Tibial nerve (tissue), 4 donors: ENCODE measurements around the gene ITPKB. TPM values are rescaled to one million over a fixed set of nuclear protein-coding genes. Genes with fewer than 3 reads are reported as not detected.

Experiments
- DNase-seq, 2 donors: peaks; one replicate each; pipeline ENCODE4 v3.0.0-alpha.2; 2019; ENCODE audit warnings: low spot score in 2 of 2
- H3K27ac ChIP-seq, 4 donors: fragments of 200-600 bp; sonication (generic) in 3 of 4; one replicate each; pipeline ENCODE4 v1.5.1; 2017 to 2019; ENCODE audit warnings: mild to moderate bottlenecking in 1 of 4
- H3K27me3 ChIP-seq, 2 donors: fragments of 200-600 bp; sonication (generic) in 1 of 2; one replicate each; pipeline versions ENCODE4 v1.5.1 to v1.6.0; 2017 to 2019
- H3K36me3 ChIP-seq, 3 donors: fragments of 200-600 bp; sonication (generic); one replicate each; pipeline ENCODE4 v1.5.1; 2018 to 2019
- H3K4me1 ChIP-seq, 4 donors: fragments of 200-600 bp; sonication (generic) in 3 of 4; one replicate each; pipeline ENCODE4 v1.5.1; 2017 to 2019
- H3K4me3 ChIP-seq, 4 donors: fragments of 200-600 bp; sonication (generic) in 3 of 4; one replicate each; pipeline ENCODE4 v1.5.1; 2017 to 2019; ENCODE audit warnings: mild to moderate bottlenecking in 1 of 4, moderate library complexity in 1 of 4
- H3K9me3 ChIP-seq, 4 donors: fragments of 200-600 bp; sonication (generic) in 3 of 4; one replicate each; pipeline ENCODE4 v1.5.1; 2017 to 2019
- CTCF ChIP-seq, 5 experiments: fragments of 200-600 bp in 3 of 5; fragments of 450-650 bp in 2 of 5; sonication (generic) in 3 of 5; IDR thresholded peaks; one replicate each; pipeline ENCODE4 v1.5.1; 2016 to 2019; ENCODE audit warnings: antibody characterized with exemption in 5 of 5, mild to moderate bottlenecking in 3 of 5, moderate library complexity in 2 of 5
- EP300 ChIP-seq, 2 donors: sonication (generic); formaldehyde crosslinking; IDR thresholded peaks; one replicate each; pipeline ENCODE4 v1.6.1; 2017; ENCODE audit warnings: antibody characterized with exemption in 2 of 2, mild to moderate bottlenecking in 1 of 2
- POLR2A ChIP-seq, 2 donors: fragments of 450-650 bp; IDR thresholded peaks; one replicate each; pipeline ENCODE4 v1.6.1; 2017; ENCODE audit warnings: antibody characterized with exemption in 2 of 2, mild to moderate bottlenecking in 2 of 2, moderate library complexity in 2 of 2
- WGBS, 2 donors: methylation state at CpG; one replicate each; pipeline ENCODE4 v1.1.5; 2018; 5-methylcytosine and 5-hydroxymethylcytosine counted together
- total RNA-seq, 4 donors: library from RNA; depleted of rRNA; stranded (reverse); fragments of >200 nt; gene quantifications; one replicate each; pipeline ENCODE4 v1.1.0, GENCODE V29; 2016

Gene ITPKB
- total RNA-seq, 4 donors from 2014 or later: 49.2 to 82.0 (median 52.7) TPM

- TF ChIP-seq EP300 (IDR thresholded peaks at IDR 0.05) (no peak), CTCF (IDR thresholded peaks at IDR 0.05) (no peak), POLR2A (IDR thresholded peaks at IDR 0.05) (no peak)
- Histone ChIP-seq H3K27ac (peak overlapping the region in 1 of 4 donors; percentile 67), H3K4me1 (peaks cover 0 to 89% (median 49%) of the 10 kb centered on the region in 4 donors)
Observed at GRCh38 chr1:226685196-226685820, 53.8 kb downstream of the ITPKB start.

GRCh38 chr1:226684026-226684425, 55.1 kb downstream of the ITPKB start:
- H3K27ac ChIP-seq: peak overlapping the region in 1 of 4 donors; percentile 98
- H3K27me3 ChIP-seq: no peaks in the 10 kb centered on the region
- no peaks in the 10 kb centered on the region for H3K9me3 ChIP-seq
- DNase-seq: no peak
- peaks cover 0 to 94% (median 52%) of the 10 kb centered on the region in 4 donors for H3K4me1 ChIP-seq
- WGBS, 2 donors: 82 to 86% methylated on average over 7 of the region's 7 CpGs
- TF ChIP-seq CTCF (IDR thresholded peaks at IDR 0.05) (no peak), POLR2A (IDR thresholded peaks at IDR 0.05) (no peak), EP300 (IDR thresholded peaks at IDR 0.05) (no peak)
- H3K36me3 ChIP-seq: no peaks in the 10 kb centered on the region
- no peak overlapping the region for H3K4me3 ChIP-seq

More at GRCh38 chr1:226685196-226685820, 53.8 kb downstream of the ITPKB start:
- Histone ChIP-seq H3K27me3 (no peaks in the 10 kb centered on the region), H3K36me3 (no peaks in the 10 kb centered on the region), H3K4me3 (no peak overlapping the region), H3K9me3 (no peaks in the 10 kb centered on the region)
- 83 to 85% methylated on average over 11 of the region's 11 CpGs for WGBS, 2 donors
- no peak for DNase-seq

GRCh38 chr1:226682871-226683814, 55.9 kb downstream of the ITPKB start:
- peak overlapping the region in 3 of 4 donors; percentile 0 to 98 (median 30) for H3K27ac ChIP-seq
- WGBS, 2 donors: 87 to 92% methylated on average over 9 of the region's 9 CpGs
- H3K36me3 ChIP-seq: no peaks in the 10 kb centered on the region
- TF ChIP-seq EP300 (IDR thresholded peaks at IDR 0.05): no peak
- TF ChIP-seq POLR2A (IDR thresholded peaks at IDR 0.05): no peak
- no peak for TF ChIP-seq CTCF (IDR thresholded peaks at IDR 0.05)
- peaks cover 0 to 94% (median 52%) of the 10 kb centered on the region in 4 donors for H3K4me1 ChIP-seq
- H3K27me3 ChIP-seq: no peaks in the 10 kb centered on the region
- no peak for DNase-seq
- no peaks in the 10 kb centered on the region for H3K9me3 ChIP-seq
- no peak overlapping the region for H3K4me3 ChIP-seq

GRCh38 chr1:226681652-226682493, 57.2 kb downstream of the ITPKB start:
- Histone ChIP-seq H3K4me3 (no peak overlapping the region), H3K4me1 (peaks cover 6 to 94% (median 52%) of the 10 kb centered on the region in 4 donors), H3K27ac (peak overlapping the region in 3 of 4 donors; percentile 84 to 98 (median 98)), H3K36me3 (no peaks in the 10 kb centered on the region), H3K27me3 (no peaks in the 10 kb centered on the region), H3K9me3 (no peaks in the 10 kb centered on the region)
- TF ChIP-seq CTCF (IDR thresholded peaks at IDR 0.05) (no peak), EP300 (IDR thresholded peaks at IDR 0.05) (no peak)
- no peak for DNase-seq
- 63 to 68% methylated on average over 4 of the region's 4 CpGs for WGBS, 2 donors
